Stimulated activated CD4-positive, alpha-beta T cell treated with anti-CD3 and anti-CD28 coated beads, TNF-alpha, amount 100 ng/mL, for 1 hour (primary cell): ENCODE results near the gene CAMTA2.
"Not testable (repeated sequence)": the region's sequence is repeated elsewhere in the genome, so short reads cannot be mapped to it uniquely, and the experiment has no call there.

Experiments used
- DNase-seq, 3 donors: peaks; one replicate each; pipeline ENCODE4 v3.0.0-alpha.2; 2020; ENCODE audit warnings: low read depth in 3 of 3, low spot score in 1 of 3

Gene CAMTA2

GRCh38 chr17:4933646-4934045 is 53.8 kb downstream of the CAMTA2 start:
- DNase-seq = no peak

GRCh38 chr17:4932756-4933155 is 54.7 kb downstream of the CAMTA2 start:
- no peak for DNase-seq

GRCh38 chr17:4931963-4932362 is 55.5 kb downstream of the CAMTA2 start, which contains the start of gene GP1BA:
Gene GP1BA, plus strand, starts transcription at chr17:4932277. Its CDS starts 328 bp downstream, at chr17:4932605.
- DNase-seq = no peak

GRCh38 chr17:4928881-4929280 is 58.6 kb downstream of the CAMTA2 start:
- no peak for DNase-seq

- not testable (repeated sequence) for DNase-seq
Measured at GRCh38 chr17:4926577-4927335, 60.7 kb downstream of the CAMTA2 start.

GRCh38 chr17:4921320-4921719 is 66.2 kb downstream of the CAMTA2 start:
- no peak for DNase-seq

- DNase-seq = no peak
Measured at GRCh38 chr17:4920351-4921048, 67.0 kb downstream of the CAMTA2 start.

- DNase-seq = no peak
Measured at GRCh38 chr17:4919511-4920047, 67.9 kb downstream of the CAMTA2 start.
